Tibial nerve (tissue), 4 donors: Measurements from ENCODE around the gene LYRM9. TPM values are rescaled to one million over a fixed set of nuclear protein-coding genes. Genes with fewer than 3 reads are reported as not detected.

Experiments
- DNase-seq, 2 donors: peaks; one replicate each; pipeline ENCODE4 v3.0.0-alpha.2; 2019; ENCODE audit warnings: low spot score in 2 of 2
- H3K27ac ChIP-seq, 4 donors: fragments of 200-600 bp; sonication (generic) in 3 of 4; one replicate each; pipeline ENCODE4 v1.5.1; 2017 to 2019; ENCODE audit warnings: mild to moderate bottlenecking in 1 of 4
- H3K27me3 ChIP-seq, 2 donors: fragments of 200-600 bp; sonication (generic) in 1 of 2; one replicate each; pipeline versions ENCODE4 v1.5.1 to v1.6.0; 2017 to 2019
- H3K36me3 ChIP-seq, 3 donors: fragments of 200-600 bp; sonication (generic); one replicate each; pipeline ENCODE4 v1.5.1; 2018 to 2019
- H3K4me1 ChIP-seq, 4 donors: fragments of 200-600 bp; sonication (generic) in 3 of 4; one replicate each; pipeline ENCODE4 v1.5.1; 2017 to 2019
- H3K4me3 ChIP-seq, 4 donors: fragments of 200-600 bp; sonication (generic) in 3 of 4; one replicate each; pipeline ENCODE4 v1.5.1; 2017 to 2019; ENCODE audit warnings: mild to moderate bottlenecking in 1 of 4, moderate library complexity in 1 of 4
- H3K9me3 ChIP-seq, 4 donors: fragments of 200-600 bp; sonication (generic) in 3 of 4; one replicate each; pipeline ENCODE4 v1.5.1; 2017 to 2019
- CTCF ChIP-seq, 5 experiments: fragments of 200-600 bp in 3 of 5; fragments of 450-650 bp in 2 of 5; sonication (generic) in 3 of 5; IDR thresholded peaks; one replicate each; pipeline ENCODE4 v1.5.1; 2016 to 2019; ENCODE audit warnings: antibody characterized with exemption in 5 of 5, mild to moderate bottlenecking in 3 of 5, moderate library complexity in 2 of 5
- EP300 ChIP-seq, 2 donors: sonication (generic); formaldehyde crosslinking; IDR thresholded peaks; one replicate each; pipeline ENCODE4 v1.6.1; 2017; ENCODE audit warnings: antibody characterized with exemption in 2 of 2, mild to moderate bottlenecking in 1 of 2
- POLR2A ChIP-seq, 2 donors: fragments of 450-650 bp; IDR thresholded peaks; one replicate each; pipeline ENCODE4 v1.6.1; 2017; ENCODE audit warnings: antibody characterized with exemption in 2 of 2, mild to moderate bottlenecking in 2 of 2, moderate library complexity in 2 of 2
- WGBS, 2 donors: methylation state at CpG; one replicate each; pipeline ENCODE4 v1.1.5; 2018; 5-methylcytosine and 5-hydroxymethylcytosine counted together
- total RNA-seq, 4 donors: library from RNA; depleted of rRNA; stranded (reverse); fragments of >200 nt; gene quantifications; one replicate each; pipeline ENCODE4 v1.1.0, GENCODE V29; 2016

Gene LYRM9
- total RNA-seq, 4 donors from 2014 or later = 34.1 to 49.6 (median 37.7) TPM

- Histone ChIP-seq H3K4me1 (no peaks in the 10 kb centered on the region), H3K4me3 (no peak overlapping the region), H3K27ac (no peak overlapping the region), H3K9me3 (no peaks in the 10 kb centered on the region), H3K27me3 (no peaks in the 10 kb centered on the region), H3K36me3 (no peaks in the 10 kb centered on the region)
- no peak for TF ChIP-seq EP300 (IDR thresholded peaks at IDR 0.05)
- TF ChIP-seq POLR2A (IDR thresholded peaks at IDR 0.05) = no peak
- TF ChIP-seq CTCF (IDR thresholded peaks at IDR 0.05) = no peak
- no peak for DNase-seq
- WGBS, 2 donors = 47 to 64% methylated on average over 3 of the region's 3 CpGs
Observed at GRCh38 chr17:27906623-27907022, 13.5 kb upstream of the LYRM9 start.

- Histone ChIP-seq H3K9me3 (no peaks in the 10 kb centered on the region), H3K36me3 (no peaks in the 10 kb centered on the region), H3K27ac (no peak overlapping the region), H3K4me3 (no peak overlapping the region), H3K4me1 (no peaks in the 10 kb centered on the region), H3K27me3 (no peaks in the 10 kb centered on the region)
- TF ChIP-seq CTCF (IDR thresholded peaks at IDR 0.05) (no peak), EP300 (IDR thresholded peaks at IDR 0.05) (no peak), POLR2A (IDR thresholded peaks at IDR 0.05) (no peak)
- no peak for DNase-seq
Observed at GRCh38 chr17:27906226-27906580, 13.0 kb upstream of the LYRM9 start.

GRCh38 chr17:27905447-27906225 lies 12.5 kb upstream of the LYRM9 start:
- no peaks in the 10 kb centered on the region for H3K27me3 ChIP-seq
- 63 to 67% methylated on average over 9 of the region's 9 CpGs for WGBS, 2 donors
- peak overlapping the region in 2 of 4 donors; percentile 3 to 33 for H3K27ac ChIP-seq
- no peaks in the 10 kb centered on the region for H3K9me3 ChIP-seq
- no peak for DNase-seq
- TF ChIP-seq EP300 (IDR thresholded peaks at IDR 0.05) (no peak), POLR2A (IDR thresholded peaks at IDR 0.05) (no peak), CTCF (IDR thresholded peaks at IDR 0.05) (no peak)
- H3K4me1 ChIP-seq = no peaks in the 10 kb centered on the region
- H3K4me3 ChIP-seq = no peak overlapping the region
- no peaks in the 10 kb centered on the region for H3K36me3 ChIP-seq

- 53 to 57% methylated on average over 5 of the region's 5 CpGs for WGBS, 2 donors
- no peak overlapping the region for H3K4me3 ChIP-seq
- no peaks in the 10 kb centered on the region for H3K9me3 ChIP-seq
- H3K4me1 ChIP-seq = no peaks in the 10 kb centered on the region
- no peaks in the 10 kb centered on the region for H3K27me3 ChIP-seq
- H3K27ac ChIP-seq = peak overlapping the region in 2 of 4 donors; percentile 3 to 33
- no peak for DNase-seq
- TF ChIP-seq POLR2A (IDR thresholded peaks at IDR 0.05) (no peak), CTCF (IDR thresholded peaks at IDR 0.05) (no peak), EP300 (IDR thresholded peaks at IDR 0.05) (no peak)
- H3K36me3 ChIP-seq = no peaks in the 10 kb centered on the region
Observed at GRCh38 chr17:27904534-27905446, 11.6 kb upstream of the LYRM9 start.

GRCh38 chr17:27904114-27904513 lies 10.9 kb upstream of the LYRM9 start:
- H3K27ac ChIP-seq = no peak overlapping the region
- WGBS, 2 donors = 38 to 40% methylated on average over 1 of the region's 1 CpG
- no peak overlapping the region for H3K4me3 ChIP-seq
- no peaks in the 10 kb centered on the region for H3K27me3 ChIP-seq
- DNase-seq = no peak
- no peaks in the 10 kb centered on the region for H3K9me3 ChIP-seq
- TF ChIP-seq EP300 (IDR thresholded peaks at IDR 0.05) = no peak
- TF ChIP-seq POLR2A (IDR thresholded peaks at IDR 0.05) = no peak
- no peak for TF ChIP-seq CTCF (IDR thresholded peaks at IDR 0.05)
- no peaks in the 10 kb centered on the region for H3K36me3 ChIP-seq
- no peaks in the 10 kb centered on the region for H3K4me1 ChIP-seq
